CD14-positive monocyte (primary cell): ENCODE measurements around the gene DENND2D. TPM values are rescaled to one million over a fixed set of nuclear protein-coding genes. Genes with fewer than 3 reads are reported as not detected.

ENCODE experiments used
- DNase-seq, 3 donors: peaks; one replicate each; pipeline ENCODE4 v3.0.0-alpha.2; 2011 to 2022
- H2AFZ ChIP-seq: 2 replicates; pipeline ENCODE4 v1.6.0; 2012; ENCODE audit warnings: mild to moderate bottlenecking, low read depth, low read length, inconsistent platforms; ENCODE audit not compliant: insufficient read depth, poor library complexity, severe bottlenecking
- H3K27ac ChIP-seq, 2 donors: 1 replicate in 1 of 2; 2 replicates in 1 of 2; pipeline ENCODE4 v1.5.1; 2012 to 2013; ENCODE audit warnings: low read length in 2 of 2, control low read depth in 1 of 2, inconsistent platforms in 1 of 2, low read depth in 1 of 2, mild to moderate bottlenecking in 1 of 2
- H3K27me3 ChIP-seq, 2 donors: one replicate each; pipeline versions ENCODE4 v1.6.0 to v1.6.1; 2011 to 2013; ENCODE audit warnings: low read length in 2 of 2; ENCODE audit not compliant: control insufficient read depth in 2 of 2, insufficient read depth in 2 of 2
- H3K36me3 ChIP-seq, 2 donors: replicated peaks in 1 of 2; 1 replicate in 1 of 2; 2 replicates in 1 of 2; pipeline versions ENCODE4 v1.5.1 to v1.6.1; 2012 to 2013; ENCODE audit warnings: low read length in 2 of 2, control low read depth in 1 of 2, inconsistent platforms in 1 of 2, mild to moderate bottlenecking in 1 of 2; ENCODE audit not compliant: insufficient read depth in 2 of 2, control insufficient read depth in 1 of 2
- H3K4me1 ChIP-seq, 2 donors: 1 replicate in 1 of 2; 2 replicates in 1 of 2; pipeline versions ENCODE4 v1.5.1 to v1.6.1; 2012 to 2013; ENCODE audit warnings: low read length in 2 of 2, control low read depth in 1 of 2, inconsistent platforms in 1 of 2, mild to moderate bottlenecking in 1 of 2, moderate library complexity in 1 of 2; ENCODE audit not compliant: insufficient read depth in 2 of 2, control insufficient read depth in 1 of 2
- H3K4me2 ChIP-seq: replicated peaks from 2 replicates; pipeline ENCODE3; 2012; ENCODE audit warnings: low read length, moderate library complexity, mild to moderate bottlenecking; ENCODE audit not compliant: poor library complexity, severe bottlenecking; ENCODE audit errors: extremely low read depth
- H3K4me3 ChIP-seq, 3 experiments: fragments of 200-600 bp in 1 of 3; sonication (generic) in 1 of 3; replicated peaks in 1 of 3; 1 replicate in 2 of 3; 2 replicates in 1 of 3; pipeline ENCODE4 v1.5.1; 2011 to 2013; ENCODE audit warnings: low read length in 3 of 3, mild to moderate bottlenecking in 3 of 3, control low read depth in 2 of 3, low read depth in 2 of 3, inconsistent platforms in 1 of 3, moderate library complexity in 1 of 3
- H3K79me2 ChIP-seq: 2 replicates; pipeline ENCODE4 v1.6.0; 2012; ENCODE audit warnings: mild to moderate bottlenecking, control low read depth, inconsistent platforms, low read length, moderate library complexity; ENCODE audit not compliant: insufficient read depth
- H3K9ac ChIP-seq: 2 replicates; pipeline ENCODE4 v1.6.0; 2017; ENCODE audit warnings: low read length, mild to moderate bottlenecking; ENCODE audit not compliant: insufficient read depth, poor library complexity, severe bottlenecking
- H3K9me3 ChIP-seq, 2 donors: replicated peaks in 1 of 2; 1 replicate in 1 of 2; 2 replicates in 1 of 2; pipeline versions ENCODE4 v1.5.1 to v1.6.1; 2012 to 2013; ENCODE audit warnings: low read length in 2 of 2, control low read depth in 1 of 2; ENCODE audit not compliant: control insufficient read depth in 1 of 2, insufficient read depth in 1 of 2
- H4K20me1 ChIP-seq: 2 replicates; pipeline ENCODE4 v1.6.0; 2012; ENCODE audit warnings: mild to moderate bottlenecking, low read length, control low read depth, moderate library complexity; ENCODE audit not compliant: insufficient read depth
- H3K27ac Mint-ChIP-seq, 7 donors: one replicate each; pipeline ENCODE4 v1.8.0; 2020; ENCODE audit warnings: mild to moderate bottlenecking in 7 of 7, mixed read lengths in 7 of 7, moderate library complexity in 6 of 7, inconsistent platforms in 2 of 7
- H3K27me3 Mint-ChIP-seq, 3 donors: one replicate each; pipeline ENCODE4 v1.8.0; 2021 to 2022; ENCODE audit warnings: low read depth in 3 of 3, mild to moderate bottlenecking in 3 of 3, mixed read lengths in 3 of 3, moderate library complexity in 3 of 3, inconsistent platforms in 1 of 3
- H3K36me3 Mint-ChIP-seq, 2 donors: one replicate each; pipeline ENCODE4 v1.8.0; 2020; ENCODE audit warnings: mixed read lengths in 2 of 2, inconsistent platforms in 1 of 2, mild to moderate bottlenecking in 1 of 2
- H3K4me1 Mint-ChIP-seq: one replicate; pipeline ENCODE4 v1.8.0; 2020; ENCODE audit warnings: mild to moderate bottlenecking, mixed read lengths
- H3K4me3 Mint-ChIP-seq, 2 donors: one replicate each; pipeline ENCODE4 v1.8.0; 2020; ENCODE audit warnings: mild to moderate bottlenecking in 2 of 2, mixed read lengths in 2 of 2, moderate library complexity in 1 of 2
- H3K9me3 Mint-ChIP-seq, 7 donors: one replicate each; pipeline ENCODE4 v1.8.0; 2020 to 2022; ENCODE audit warnings: mixed read lengths in 7 of 7, mild to moderate bottlenecking in 6 of 7, moderate library complexity in 6 of 7, inconsistent platforms in 2 of 7
- WGBS: methylation state at CpG from one replicate; pipeline ENCODE4 v1.1.5; 2013; ENCODE audit warnings: missing lambda C conversion rate; ENCODE audit not compliant: insufficient coverage; 5-methylcytosine and 5-hydroxymethylcytosine counted together
- intact Hi-C, 2 donors: fragments of 100-400 bp; cut with micrococcal nuclease; formaldehyde crosslinking; loops; one replicate each; pipeline versions ENCODE4 v1.15.0 to v1.15.1; 2023
- polyA plus RNA-seq, 3 donors: library from polyadenylated mRNA; depleted of rRNA in 1 of 3; unstranded in 2 of 3; stranded (reverse) in 1 of 3; fragments of 300-500 nt in 2 of 3; fragments of >200 nt in 1 of 3; fragmentation: Illumina TruSeq in 2 of 3; gene quantifications; 1 replicate in 2 of 3; 2 replicates in 1 of 3; pipeline ENCODE4 v1.2.3, GENCODE V29; 2012 to 2021
- TF ChIP-seq, protein P1 (sequence below): fragments of 200-600 bp; IDR thresholded peaks from one replicate; pipeline ENCODE4 v1.8.0; 2022; ENCODE audit warnings: antibody characterized with exemption, mild to moderate bottlenecking

Gene DENND2D
- polyA plus RNA-seq, 3 donors, result 19.1 to 24.0 (median 22.4) TPM

GRCh38 chr1:111234866-111235265, 34.4 kb upstream of the DENND2D start:
- Mint-ChIP-seq H3K36me3 (no peaks in the 10 kb centered on the region), H3K4me1 (peaks cover 1% of the 10 kb centered on the region), H3K9me3 (peaks cover 0 to 2% (median 0%) of the 10 kb centered on the region in 7 donors), H3K27ac (no peak overlapping the region), H3K4me3 (no peak overlapping the region), H3K27me3 (peaks cover 6 to 20% (median 7%) of the 10 kb centered on the region in 3 donors)
- Histone ChIP-seq H3K36me3 (no peaks in the 10 kb centered on the region), H3K9ac (no peak overlapping the region), H2AFZ (no peak overlapping the region), H3K27ac (no peak overlapping the region), H3K79me2 (no peaks in the 10 kb centered on the region), H3K4me3 (no peak overlapping the region), H3K4me2 (no peak overlapping the region), H3K27me3 (peaks cover 2 to 6% of the 10 kb centered on the region in 2 donors), H4K20me1 (no peaks in the 10 kb centered on the region), H3K9me3 (no peaks in the 10 kb centered on the region), H3K4me1 (no peaks in the 10 kb centered on the region)
- intact Hi-C loops, result no loop called here
- TF ChIP-seq, protein P1, sequence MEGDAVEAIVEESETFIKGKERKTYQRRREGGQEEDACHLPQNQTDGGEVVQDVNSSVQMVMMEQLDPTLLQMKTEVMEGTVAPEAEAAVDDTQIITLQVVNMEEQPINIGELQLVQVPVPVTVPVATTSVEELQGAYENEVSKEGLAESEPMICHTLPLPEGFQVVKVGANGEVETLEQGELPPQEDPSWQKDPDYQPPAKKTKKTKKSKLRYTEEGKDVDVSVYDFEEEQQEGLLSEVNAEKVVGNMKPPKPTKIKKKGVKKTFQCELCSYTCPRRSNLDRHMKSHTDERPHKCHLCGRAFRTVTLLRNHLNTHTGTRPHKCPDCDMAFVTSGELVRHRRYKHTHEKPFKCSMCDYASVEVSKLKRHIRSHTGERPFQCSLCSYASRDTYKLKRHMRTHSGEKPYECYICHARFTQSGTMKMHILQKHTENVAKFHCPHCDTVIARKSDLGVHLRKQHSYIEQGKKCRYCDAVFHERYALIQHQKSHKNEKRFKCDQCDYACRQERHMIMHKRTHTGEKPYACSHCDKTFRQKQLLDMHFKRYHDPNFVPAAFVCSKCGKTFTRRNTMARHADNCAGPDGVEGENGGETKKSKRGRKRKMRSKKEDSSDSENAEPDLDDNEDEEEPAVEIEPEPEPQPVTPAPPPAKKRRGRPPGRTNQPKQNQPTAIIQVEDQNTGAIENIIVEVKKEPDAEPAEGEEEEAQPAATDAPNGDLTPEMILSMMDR, result no peak
- DNase-seq, result no peak
- no CpG with 5 or more reads among the region's 3 CpGs for WGBS

- DNase-seq, result no peak
- Histone ChIP-seq H3K9ac (no peak overlapping the region), H3K79me2 (no peaks in the 10 kb centered on the region), H4K20me1 (no peaks in the 10 kb centered on the region), H3K4me3 (no peak overlapping the region), H3K4me2 (no peak overlapping the region), H2AFZ (no peak overlapping the region), H3K36me3 (no peaks in the 10 kb centered on the region), H3K27me3 (peaks cover 2 to 6% of the 10 kb centered on the region in 2 donors), H3K27ac (no peak overlapping the region), H3K9me3 (no peaks in the 10 kb centered on the region), H3K4me1 (no peaks in the 10 kb centered on the region)
- TF ChIP-seq, protein P1, result no peak
- WGBS, result 97% methylated on average over 3 of the region's 4 CpGs
- Mint-ChIP-seq H3K4me3 (no peak overlapping the region), H3K4me1 (peaks cover 3% of the 10 kb centered on the region), H3K27me3 (peaks cover 6 to 20% (median 7%) of the 10 kb centered on the region in 3 donors), H3K9me3 (peaks cover 0 to 2% (median 0%) of the 10 kb centered on the region in 7 donors), H3K27ac (peak overlapping the region in 1 of 7 donors; percentile 22), H3K36me3 (no peaks in the 10 kb centered on the region)
- intact Hi-C loops, result no loop called here
These were observed 33.8 kb upstream of the DENND2D start for GRCh38 chr1:111234258-111234657.
